ENCODE results near the gene SHISAL1. TPM values are rescaled to one million over a fixed set of nuclear protein-coding genes. Genes with fewer than 3 reads are reported as not detected.

Gene SHISAL1
- total and polyA plus RNA-seq, 9 donors, result 0.33 to 4.5 (median 2.0) TPM

- no peak for TF ChIP-seq CTCF (IDR thresholded peaks at IDR 0.05)
- TF ChIP-seq POLR2A (IDR thresholded peaks at IDR 0.05), result no peak
- Histone ChIP-seq H3K9me3 (no peaks in the 10 kb centered on the region), H3K27me3 (no peaks in the 10 kb centered on the region), H3K27ac (no peak overlapping the region), H3K4me3 (no peak overlapping the region), H3K36me3 (no peaks in the 10 kb centered on the region), H3K4me1 (ENCODE audit: insufficient read depth) (no peaks in the 10 kb centered on the region)
- DNase-seq, result no peak
- WGBS, 3 donors, result 79 to 95% (median 91%) methylated on average over 12 of the region's 12 CpGs
- intact Hi-C loops (cut with DNase I), result no loop called here
Observed at GRCh38 chr22:44249376-44250147, 63.2 kb downstream of the SHISAL1 start.

- H3K4me3 ChIP-seq, result no peak overlapping the region
Observed at GRCh38 chr22:44248926-44249325, 63.8 kb downstream of the SHISAL1 start.

GRCh38 chr22:44247923-44248892, 64.5 kb downstream of the SHISAL1 start:
- no peak overlapping the region for H3K4me3 ChIP-seq
- no peaks in the 10 kb centered on the region for H3K27me3 ChIP-seq
- TF ChIP-seq POLR2A (IDR thresholded peaks at IDR 0.05) (no peak), EP300 (IDR thresholded peaks at IDR 0.05) (no peak), CTCF (IDR thresholded peaks at IDR 0.05) (no peak)
- H3K4me1 ChIP-seq (ENCODE audit: insufficient read depth), result no peaks in the 10 kb centered on the region
- 90 to 93% (median 92%) methylated on average over 25 of the region's 25 CpGs for WGBS, 3 donors
- intact Hi-C loops (cut with DNase I), result no loop called here
- no peak overlapping the region for H3K27ac ChIP-seq
- no peaks in the 10 kb centered on the region for H3K9me3 ChIP-seq
- DNase-seq, result no peak
- no peaks in the 10 kb centered on the region for H3K36me3 ChIP-seq

More at GRCh38 chr22:44248926-44249325, 63.8 kb downstream of the SHISAL1 start:
- 96 to 97% (median 96%) methylated on average over 10 of the region's 10 CpGs for WGBS, 3 donors
- Histone ChIP-seq H3K27ac (no peak overlapping the region), H3K9me3 (no peaks in the 10 kb centered on the region), H3K27me3 (no peaks in the 10 kb centered on the region), H3K4me1 (ENCODE audit: insufficient read depth) (no peaks in the 10 kb centered on the region), H3K36me3 (no peaks in the 10 kb centered on the region)
- intact Hi-C loops (cut with DNase I), result no loop called here
- DNase-seq, result no peak
- TF ChIP-seq CTCF (IDR thresholded peaks at IDR 0.05) (no peak), POLR2A (IDR thresholded peaks at IDR 0.05) (no peak), EP300 (IDR thresholded peaks at IDR 0.05) (no peak)

GRCh38 chr22:44247346-44247745, 65.4 kb downstream of the SHISAL1 start:
- Histone ChIP-seq H3K4me1 (ENCODE audit: insufficient read depth) (no peaks in the 10 kb centered on the region), H3K9me3 (no peaks in the 10 kb centered on the region), H3K27me3 (no peaks in the 10 kb centered on the region), H3K4me3 (no peak overlapping the region), H3K36me3 (no peaks in the 10 kb centered on the region), H3K27ac (no peak overlapping the region)
- 79 to 87% (median 86%) methylated on average over 5 of the region's 5 CpGs for WGBS, 3 donors
- intact Hi-C loops (cut with DNase I), result no loop called here
- DNase-seq, result no peak
- TF ChIP-seq EP300 (IDR thresholded peaks at IDR 0.05) (no peak), CTCF (IDR thresholded peaks at IDR 0.05) (no peak), POLR2A (IDR thresholded peaks at IDR 0.05) (no peak)

Data from ovary (tissue), 9 donors.